COLO668 (cell line): ENCODE results near the gene TMPRSS3.

ENCODE experiments used
- DNase-seq: peaks from one replicate; lab custom pipeline; 2025; ENCODE audit not compliant: unreplicated experiment; lab: John Stamatoyannopoulos, UW

TMPRSS3 gene

DNA sequence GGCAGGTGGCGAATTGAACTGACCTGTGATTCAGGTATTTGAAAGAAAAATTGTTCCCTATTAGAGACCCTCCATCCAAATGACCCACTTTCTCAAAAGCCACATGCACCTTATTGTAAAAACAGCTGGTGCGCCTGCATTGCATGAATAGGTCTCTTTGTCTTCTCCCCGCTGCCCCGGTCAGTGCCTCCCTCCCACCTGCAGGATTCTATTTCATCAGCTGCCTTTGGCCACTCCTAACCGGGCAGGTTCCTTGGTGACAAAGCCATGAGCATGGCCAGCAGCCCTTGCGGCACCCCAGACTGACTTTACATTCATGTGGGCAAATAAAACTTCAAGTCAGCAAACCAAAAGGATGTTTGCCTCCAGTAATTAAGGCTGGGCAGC is 6.4 kb downstream of the TMPRSS3 start:
- peak; percentile 89 for DNase-seq

- DNase-seq, result peak; percentile 72
Observed at GRCh38 chr21:42388740-42389448, 7.0 kb downstream of the TMPRSS3 start.

DNA sequence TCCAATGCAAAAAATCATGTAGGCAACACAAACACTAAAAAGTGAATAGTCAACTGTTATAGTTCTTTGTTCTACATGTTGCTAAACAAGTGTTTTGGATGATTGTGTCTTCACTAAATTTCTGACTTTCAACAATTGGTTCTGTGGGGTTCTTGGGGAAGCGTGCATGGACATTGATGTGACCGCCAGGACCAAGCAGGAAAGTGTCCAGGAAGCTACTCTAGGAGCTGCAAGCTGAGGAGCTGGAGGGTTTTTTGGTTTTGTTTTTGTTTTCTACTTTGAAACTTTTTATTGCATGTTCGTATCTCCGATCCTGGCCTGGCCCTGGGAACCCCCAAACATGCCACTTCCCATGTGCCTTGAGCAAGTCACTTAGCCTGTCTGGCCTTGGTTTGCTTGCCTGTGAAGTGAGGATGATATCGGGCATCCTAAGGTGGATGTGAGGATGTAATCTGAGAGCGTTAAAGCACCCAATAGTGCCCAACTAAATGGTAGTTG is 8.0 kb downstream of the TMPRSS3 start:
- DNase-seq, result no peak

DNA sequence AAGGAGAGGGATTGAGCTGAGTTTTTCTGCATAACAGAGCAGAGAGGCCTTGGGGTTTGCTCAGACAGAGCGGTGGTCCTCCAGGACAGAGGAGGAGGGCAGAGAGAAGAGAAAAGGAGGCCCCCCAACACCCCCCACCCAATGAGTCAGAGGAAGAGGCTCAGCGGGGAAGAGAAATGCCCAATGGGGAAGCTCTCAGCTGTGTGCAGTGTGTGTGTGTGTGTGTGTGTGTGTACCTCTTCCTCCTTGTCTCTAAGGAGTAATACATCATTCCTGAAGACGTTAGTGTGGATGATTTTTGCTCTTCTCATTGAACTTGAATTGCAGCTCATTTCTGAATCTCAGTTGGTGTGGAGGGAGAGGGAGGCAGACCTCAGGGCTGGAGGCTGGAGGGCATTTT is 8.7 kb downstream of the TMPRSS3 start:
- no peak for DNase-seq

- DNase-seq, result no peak
Observed at GRCh38 chr21:42386034-42386591, 9.7 kb downstream of the TMPRSS3 start.

- DNase-seq, result no peak
Observed at GRCh38 chr21:42385619-42386018, 10.2 kb downstream of the TMPRSS3 start.

DNA sequence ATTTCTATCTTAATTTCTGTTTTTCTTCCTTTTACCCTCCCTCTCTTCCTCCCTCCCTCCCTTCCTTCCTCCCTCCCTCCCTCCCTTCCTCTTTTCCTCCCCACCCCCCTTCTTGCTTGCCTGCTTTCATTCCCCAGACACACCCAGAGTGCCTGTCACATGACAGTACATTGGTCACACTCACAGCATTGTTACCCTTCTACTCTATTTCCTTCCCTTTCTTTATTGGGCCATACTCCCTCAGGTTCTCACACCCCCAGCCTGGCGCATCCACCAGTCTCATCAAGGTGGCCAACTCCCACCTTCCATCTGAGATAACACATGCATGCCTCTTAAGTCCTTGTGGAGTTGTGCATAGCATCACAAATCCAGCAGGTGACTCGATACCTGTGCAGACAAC is 10.9 kb downstream of the TMPRSS3 start:
- no peak for DNase-seq

DNA sequence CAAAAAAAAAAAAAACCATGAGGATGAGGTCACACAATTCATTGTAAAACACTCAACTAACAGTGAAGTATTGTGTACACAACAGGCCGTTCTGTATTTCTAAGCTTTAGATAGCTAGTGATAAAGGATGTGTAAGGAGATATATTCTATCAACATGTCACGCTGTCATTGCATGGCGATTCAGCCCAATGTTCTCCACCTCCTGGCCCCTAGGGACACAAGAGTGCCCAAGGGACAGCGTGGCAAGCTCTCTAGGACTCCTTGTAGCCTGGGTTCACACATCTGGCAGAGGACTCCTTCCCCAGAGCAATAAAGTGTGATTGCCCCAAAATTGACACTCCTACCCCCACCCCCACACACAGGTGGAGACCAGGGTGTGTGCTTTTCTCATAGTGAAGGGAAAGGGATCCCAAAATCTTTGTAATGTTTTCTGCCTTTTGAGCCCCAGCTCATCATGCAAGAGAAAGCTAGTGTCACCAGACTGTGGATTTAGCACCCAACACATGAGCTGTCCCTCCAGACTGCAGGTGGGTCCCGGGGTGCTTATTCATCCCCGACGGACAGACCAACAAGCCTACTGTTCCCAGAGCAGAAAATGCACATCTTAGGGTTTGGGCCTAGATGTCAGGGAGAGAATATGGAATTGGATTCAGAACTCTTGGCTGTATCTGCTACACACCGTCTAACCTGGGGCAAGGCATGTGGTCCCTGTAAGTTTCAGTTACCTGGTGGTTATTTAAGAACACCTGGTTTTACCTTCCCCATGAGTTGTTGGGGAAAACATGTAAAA is 11.5 kb downstream of the TMPRSS3 start:
- DNase-seq, result peak; percentile 69

- DNase-seq, result no peak
Observed at GRCh38 chr21:42383331-42383730, 12.5 kb downstream of the TMPRSS3 start.

DNA sequence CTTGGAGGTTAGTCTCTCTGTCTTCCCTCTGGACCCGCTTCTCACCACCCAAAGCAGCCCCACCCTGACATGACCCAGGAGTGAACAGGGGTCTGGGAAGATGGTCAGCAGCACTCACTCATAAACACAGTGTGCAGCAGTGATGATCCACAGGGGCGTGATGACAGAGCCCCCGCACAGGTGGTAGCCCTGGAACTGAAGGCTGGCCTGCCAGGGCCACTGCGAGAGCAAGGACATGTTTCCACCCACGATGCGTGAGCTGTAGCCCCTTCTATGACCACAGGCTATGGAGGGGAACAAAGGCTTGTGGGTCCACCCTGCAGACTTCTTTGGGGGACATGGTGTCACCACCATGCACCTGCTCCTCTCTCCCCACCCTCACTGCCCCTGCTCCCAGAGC is 12.9 kb downstream of the TMPRSS3 start:
- DNase-seq, result no peak

- peak; percentile 50 for DNase-seq
Observed at GRCh38 chr21:42381347-42381984, 14.4 kb downstream of the TMPRSS3 start.

DNA sequence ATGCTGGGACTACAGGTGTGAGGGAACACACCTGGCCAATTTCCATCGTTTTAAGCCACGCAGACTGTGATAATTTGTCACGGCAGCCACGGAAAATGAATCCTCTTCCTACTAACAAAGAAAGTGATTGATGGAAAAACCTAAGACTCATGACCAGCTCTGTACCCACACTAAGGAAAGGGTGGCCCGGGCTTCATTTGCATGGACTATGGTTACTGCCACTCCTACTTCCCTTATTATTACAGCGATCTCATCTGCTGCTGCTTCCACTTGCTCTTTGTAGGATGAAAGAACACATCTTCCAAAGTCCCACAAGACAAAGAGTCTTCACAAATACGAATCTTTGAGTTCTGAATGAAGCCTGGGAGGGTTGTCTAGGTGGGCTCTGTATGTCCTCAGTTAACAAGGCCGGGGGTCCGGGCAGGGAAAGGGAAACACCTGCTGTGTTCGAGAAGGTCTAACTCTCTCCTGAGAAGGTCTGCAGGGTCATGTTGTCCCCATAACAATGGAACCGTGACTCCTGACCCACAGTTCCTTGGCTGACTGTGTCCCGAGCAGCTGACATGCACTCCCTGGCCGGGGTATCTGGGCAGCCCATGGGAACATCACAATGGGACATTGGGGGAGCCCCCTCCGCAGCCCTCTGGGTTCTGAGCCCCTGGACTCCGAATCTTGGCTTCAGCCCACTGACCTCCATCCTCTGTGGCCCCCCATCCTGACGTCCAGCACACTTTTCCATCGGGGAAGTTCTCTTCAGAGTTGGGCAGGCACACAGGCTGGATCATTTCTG is 16.2 kb downstream of the TMPRSS3 start:
- DNase-seq, result no peak

DNA sequence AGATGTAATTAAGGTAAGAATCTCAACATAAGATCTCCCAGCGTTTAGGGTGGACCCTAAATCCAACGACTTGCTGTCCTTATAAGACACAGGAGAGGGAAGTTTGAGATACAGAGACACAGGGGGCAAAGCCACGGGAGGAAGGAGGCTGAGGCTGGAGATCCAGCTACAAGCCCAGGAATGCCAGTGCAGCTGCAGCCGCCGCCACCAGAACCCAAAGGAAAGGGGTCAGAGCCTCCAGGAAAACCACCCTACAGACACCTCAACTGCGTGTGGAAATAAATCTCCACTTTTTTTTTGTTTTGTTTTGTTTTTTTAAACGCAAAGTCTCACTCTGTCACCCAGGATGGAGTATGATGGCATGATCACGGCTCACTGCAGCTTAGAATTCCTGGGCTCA is 17.4 kb downstream of the TMPRSS3 start:
- DNase-seq, result no peak

DNA sequence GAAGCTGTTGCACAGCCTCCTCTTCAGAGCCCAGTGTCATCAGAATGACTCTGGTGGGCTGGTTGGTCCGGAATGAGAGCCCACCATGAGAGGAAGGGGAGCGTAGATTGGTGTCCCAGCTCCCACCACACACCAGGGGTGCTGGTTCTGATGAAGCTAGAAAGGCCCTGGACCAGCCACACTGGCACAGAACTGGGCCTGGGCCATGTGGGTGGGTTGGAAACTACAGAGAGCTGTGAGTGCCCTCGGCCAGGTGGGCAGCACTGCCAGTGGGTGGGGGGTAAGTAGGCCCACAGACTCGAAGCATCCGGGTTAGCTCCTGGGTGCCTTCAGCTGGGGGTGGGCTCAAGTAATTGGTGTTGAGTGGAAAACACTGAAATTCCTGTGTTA is 17.9 kb downstream of the TMPRSS3 start:
- no peak for DNase-seq

DNA sequence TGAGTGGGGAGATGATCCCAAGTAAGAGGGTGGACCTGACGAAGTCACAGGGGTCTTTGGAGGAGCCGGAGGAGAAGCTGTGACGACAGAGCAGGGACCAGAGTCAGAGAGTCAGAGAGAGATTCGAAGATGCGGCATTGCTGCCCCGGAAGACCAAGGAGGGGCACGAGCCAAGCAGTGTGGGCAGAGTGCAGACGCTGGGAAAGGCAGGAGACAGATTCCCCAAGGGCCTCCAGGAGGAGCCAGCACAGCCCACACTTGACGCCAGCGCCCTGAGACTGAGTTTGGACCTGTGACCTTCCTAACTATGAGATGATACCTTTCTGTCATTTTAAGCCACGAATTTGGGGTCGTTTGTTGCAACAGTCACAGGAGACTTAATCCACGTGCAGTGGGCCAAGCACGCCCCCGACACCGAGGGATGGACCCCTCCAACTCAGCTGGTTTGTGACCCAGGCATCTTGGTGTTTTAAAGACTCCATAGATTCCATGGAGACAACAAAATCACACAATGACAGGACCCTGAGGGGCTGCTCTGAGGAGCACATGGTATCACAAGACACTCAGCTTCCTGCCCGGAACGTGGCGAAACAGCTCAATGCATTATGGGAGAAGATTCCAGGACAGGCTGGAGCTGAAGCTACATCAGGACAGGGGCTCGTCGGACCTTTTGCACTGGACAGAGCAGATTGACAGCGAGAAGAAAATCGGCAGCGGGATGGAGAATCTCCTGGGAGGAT is 18.5 kb downstream of the TMPRSS3 start:
- no peak for DNase-seq

DNA sequence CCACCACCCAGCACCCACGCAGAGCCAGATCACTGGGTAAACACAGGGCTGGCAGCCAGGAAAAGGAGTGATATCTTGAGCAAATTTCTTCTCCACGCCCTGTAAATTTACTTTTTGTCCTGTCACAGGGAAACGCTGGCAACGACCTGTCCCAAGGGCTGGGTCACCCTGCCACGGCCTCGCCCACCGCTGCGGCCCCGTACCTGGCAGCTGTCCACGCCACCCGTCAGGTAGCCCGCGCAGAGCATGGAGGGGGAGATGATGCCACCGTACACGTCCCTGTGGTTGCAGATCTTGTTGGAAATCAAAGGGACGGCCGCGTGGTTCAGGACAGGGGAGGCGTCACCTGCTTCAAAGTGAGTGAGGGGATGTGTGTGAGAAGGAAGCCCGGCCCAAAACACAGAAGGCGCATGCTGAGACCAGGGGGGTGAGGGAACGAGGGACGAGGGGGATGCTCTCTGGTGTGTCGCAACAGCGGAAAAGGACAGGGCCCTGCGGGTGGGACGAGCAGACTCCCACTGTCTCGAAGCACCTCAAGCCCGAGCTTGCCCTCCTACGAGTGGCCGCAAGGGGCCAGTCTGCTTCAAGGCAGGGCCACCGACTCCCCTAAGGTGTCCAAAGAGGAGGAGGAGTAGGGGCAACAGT is 19.4 kb downstream of the TMPRSS3 start:
- DNase-seq, result no peak

- no peak for DNase-seq
Observed at GRCh38 chr21:42375966-42376337, 19.9 kb downstream of the TMPRSS3 start.

DNA sequence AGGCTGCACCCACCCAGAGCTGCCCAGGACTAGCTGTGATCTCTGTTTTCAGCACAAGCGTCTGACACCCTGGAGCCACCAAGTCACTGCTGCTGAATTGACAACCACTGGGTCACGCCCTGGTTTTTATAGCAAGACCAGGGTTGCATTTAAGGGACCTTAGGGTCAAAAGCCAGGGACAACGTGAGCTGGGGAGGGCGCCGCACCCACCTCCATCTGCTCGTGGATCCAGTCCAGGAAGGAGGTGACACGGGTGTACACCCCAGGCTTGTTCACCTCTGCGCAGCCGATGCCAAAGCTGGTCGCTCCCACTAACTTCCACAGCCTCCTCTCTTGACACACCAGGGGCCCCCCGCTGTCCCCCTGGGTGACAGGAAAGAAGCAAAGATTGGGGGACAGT is 20.3 kb downstream of the TMPRSS3 start:
- no peak for DNase-seq

- no peak for DNase-seq
Observed at GRCh38 chr21:42374864-42375499, 20.9 kb downstream of the TMPRSS3 start.
